ENCODE measurements around the gene SACS.
"Not testable (repeated sequence)": the region's sequence is repeated elsewhere in the genome, so short reads cannot be mapped to it uniquely, and the experiment has no call there.

Gene SACS

DNA sequence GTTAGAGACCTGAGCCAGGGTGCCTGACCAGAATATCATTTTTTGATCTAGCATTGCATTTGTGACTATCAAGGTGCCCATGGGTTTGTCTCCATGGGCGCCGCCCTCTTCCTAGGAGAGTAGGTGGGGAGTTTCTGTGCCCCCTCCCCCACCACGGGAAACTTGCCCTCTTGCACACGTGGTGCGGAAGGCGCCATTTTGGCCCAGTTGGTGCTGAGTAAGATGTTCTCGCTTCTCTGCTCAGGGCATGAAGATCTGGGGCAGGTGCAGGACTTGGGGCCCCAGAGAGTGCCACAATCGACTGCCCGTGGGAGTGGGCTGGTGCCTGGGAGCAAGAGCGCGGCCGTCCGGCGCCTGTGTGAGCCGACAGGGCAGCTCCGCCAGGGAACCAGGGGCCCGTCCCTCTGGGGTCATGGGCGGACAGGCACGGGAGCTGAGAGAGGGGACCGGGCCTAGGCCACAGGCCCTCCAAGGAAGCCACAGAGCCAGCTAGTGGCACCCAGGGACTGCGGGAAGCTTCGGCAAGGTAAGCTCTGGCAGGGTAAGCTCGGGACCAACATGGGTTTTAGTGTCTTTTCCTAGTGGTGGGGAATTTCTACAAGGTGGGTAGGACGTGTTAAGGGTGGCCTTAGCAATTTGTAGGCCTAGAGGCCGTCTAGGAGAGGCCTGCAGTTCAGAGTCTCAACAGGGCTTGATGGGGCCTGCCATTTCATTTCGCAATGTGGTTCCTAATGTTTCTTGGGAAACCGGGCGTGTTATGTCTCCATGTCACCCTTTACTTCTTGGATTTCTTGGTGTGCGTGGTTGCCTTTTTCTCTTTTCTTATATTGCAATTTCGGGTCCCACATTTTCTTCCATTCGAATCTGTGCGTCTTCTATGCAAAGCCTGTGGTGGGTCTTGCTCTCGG, 14.5 kb downstream of the SACS start:
- no peak for DNase-seq (ENCODE audit: low read depth in 3 of 3, low spot score in 1 of 3)

DNA sequence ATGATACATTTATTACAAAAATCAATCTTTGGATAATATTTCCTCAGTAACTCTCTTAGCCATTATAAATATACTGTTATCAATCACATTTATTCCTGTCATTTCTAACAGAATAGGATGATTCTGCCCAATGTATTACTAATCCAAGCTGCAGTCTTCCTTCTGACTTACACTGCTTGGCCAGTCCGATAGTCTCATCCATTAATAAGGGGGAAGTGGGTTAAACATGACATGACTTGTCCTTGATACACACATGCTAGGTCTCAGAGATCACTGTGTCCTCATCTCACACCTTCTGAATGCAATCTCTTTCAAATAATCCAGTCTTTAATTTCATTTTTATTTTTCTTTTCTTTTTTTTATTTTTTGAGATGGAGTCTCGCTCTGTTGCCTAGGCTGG, 18.8 kb downstream of the SACS start:
- no peak for DNase-seq (ENCODE audit: low read depth in 3 of 3, low spot score in 1 of 3)

- DNase-seq (ENCODE audit: low read depth in 3 of 3, low spot score in 1 of 3), result no peak
These were observed 21.8 kb downstream of the SACS start for GRCh38 chr13:23411706-23412105.

GRCh38 chr13:23411220-23411619, 22.3 kb downstream of the SACS start:
- DNase-seq (ENCODE audit: low read depth in 3 of 3, low spot score in 1 of 3), result no peak

DNA sequence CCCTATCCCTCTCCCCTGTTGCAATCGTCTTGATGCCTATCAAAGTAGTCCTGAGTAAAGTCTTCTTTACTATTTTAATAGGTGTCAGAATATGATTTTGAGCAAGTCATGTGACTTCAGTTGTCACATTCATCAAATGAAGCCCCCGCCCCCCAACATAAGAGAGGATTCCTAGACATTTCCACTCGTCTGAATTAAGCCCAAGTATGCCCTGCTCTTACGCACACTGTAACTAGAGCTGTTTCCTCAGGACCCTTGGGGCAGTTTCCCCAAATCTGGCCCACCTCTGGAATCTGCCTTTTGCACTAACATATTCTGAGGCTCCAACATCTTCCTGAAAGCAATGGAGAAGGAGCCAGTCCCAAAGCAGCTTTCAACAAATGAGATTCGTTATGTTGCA, 25.5 kb downstream of the SACS start:
- no peak for DNase-seq (ENCODE audit: low read depth in 3 of 3, low spot score in 1 of 3)

GRCh38 chr13:23401156-23401555, 32.3 kb downstream of the SACS start:
- not testable (repeated sequence) for DNase-seq (ENCODE audit: low read depth in 3 of 3, low spot score in 1 of 3)

- DNase-seq (ENCODE audit: low read depth in 3 of 3, low spot score in 1 of 3), result no peak
These were observed 34.2 kb downstream of the SACS start for GRCh38 chr13:23399347-23399746.

DNA sequence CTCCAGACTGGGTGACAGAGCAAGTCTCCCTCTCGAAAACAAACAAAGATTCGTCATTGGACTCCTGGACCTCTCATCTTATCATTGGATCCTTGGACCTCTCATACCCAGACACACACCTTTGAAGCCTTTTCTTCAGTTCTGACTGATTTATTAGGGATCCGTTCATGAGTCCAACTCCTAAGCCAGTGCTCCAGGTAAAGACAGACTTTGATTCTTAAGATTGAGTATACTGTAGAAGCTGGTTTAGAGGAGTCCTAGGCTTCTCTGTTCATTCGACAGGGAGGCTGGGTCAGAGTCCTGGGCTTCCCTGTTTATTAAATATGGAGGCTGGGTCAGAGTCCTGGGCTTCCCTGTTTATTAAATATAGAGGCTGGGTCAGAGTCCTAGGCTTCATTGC, 38.7 kb downstream of the SACS start:
- no peak for DNase-seq (ENCODE audit: low read depth in 3 of 3, low spot score in 1 of 3)

DNA sequence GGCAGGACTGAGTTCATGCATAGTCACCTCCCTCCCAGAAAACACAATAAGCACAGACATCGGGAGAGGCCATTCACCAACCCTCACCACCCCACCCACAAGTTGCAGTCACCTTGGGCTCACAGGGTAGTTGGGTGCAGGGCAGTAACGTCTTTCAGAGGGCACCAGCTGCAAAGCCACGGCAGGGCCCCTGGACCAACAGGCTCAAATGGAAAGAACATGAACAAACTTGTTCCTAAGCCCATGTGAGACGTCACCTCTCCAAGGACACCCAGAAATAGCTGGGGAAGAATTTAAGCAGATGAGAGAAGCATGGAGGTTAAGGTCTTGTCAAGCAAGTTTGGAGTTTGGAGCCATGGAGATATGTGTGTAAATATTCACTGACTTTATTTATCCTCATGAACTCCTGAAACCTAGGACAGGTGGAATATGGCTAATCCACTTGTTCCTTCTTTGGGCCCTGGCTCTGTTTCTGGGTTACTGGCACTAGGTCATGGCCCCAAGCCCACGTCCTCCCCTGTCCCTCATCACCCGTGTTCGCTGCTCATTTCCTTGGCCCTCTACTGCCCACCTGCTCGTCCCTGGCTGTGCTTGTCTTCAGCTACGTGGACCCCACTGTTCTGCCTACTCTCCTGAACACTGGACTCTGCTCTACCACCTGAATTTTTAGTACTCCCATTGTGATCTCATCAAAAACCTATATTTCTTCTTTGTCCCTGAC, 40.4 kb downstream of the SACS start:
- DNase-seq (ENCODE audit: low read depth in 3 of 3, low spot score in 1 of 3), result no peak

GRCh38 chr13:23392313-23392712, 41.2 kb downstream of the SACS start:
- no peak for DNase-seq (ENCODE audit: low read depth in 3 of 3, low spot score in 1 of 3)

DNA sequence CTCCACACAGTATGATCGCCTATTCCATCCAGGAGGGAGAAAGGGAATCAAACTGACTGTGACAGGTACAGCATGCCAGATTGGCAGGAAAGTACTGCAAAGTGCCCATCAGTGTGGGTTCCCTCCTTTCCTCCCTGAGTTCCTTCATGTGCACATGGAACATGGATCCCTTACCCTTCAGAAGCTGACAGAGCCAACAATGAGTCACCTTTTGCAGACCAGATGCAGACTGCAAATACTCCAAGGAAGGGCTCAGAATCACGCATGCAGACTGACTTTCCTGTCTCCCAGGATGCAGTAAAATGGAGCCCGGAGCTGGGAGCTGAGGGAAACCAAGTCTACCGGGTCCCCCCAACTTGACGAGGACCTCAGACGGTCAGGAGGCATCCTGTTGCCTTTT, 41.8 kb downstream of the SACS start:
- DNase-seq (ENCODE audit: low read depth in 3 of 3, low spot score in 1 of 3), result no peak

DNA sequence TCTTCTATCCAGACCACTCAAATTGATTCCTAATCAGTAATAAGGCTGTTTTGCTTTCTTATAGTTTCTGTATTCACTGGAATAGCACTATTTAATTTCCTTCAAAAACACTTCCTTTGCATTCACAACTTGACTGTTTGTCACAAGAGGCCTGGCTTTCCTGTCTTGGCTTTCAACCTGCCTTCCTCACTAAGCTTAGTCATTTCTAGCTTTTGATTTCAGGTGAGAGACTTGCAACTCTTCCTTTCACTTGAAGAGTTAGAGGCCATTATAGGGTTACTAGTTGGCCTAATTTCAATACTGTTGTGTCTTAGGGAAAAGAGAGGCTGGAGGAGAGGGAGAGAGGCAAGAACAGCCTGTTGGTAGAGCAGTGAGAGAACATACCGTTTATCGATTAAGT, 47.0 kb downstream of the SACS start:
- no peak for DNase-seq (ENCODE audit: low read depth in 3 of 3, low spot score in 1 of 3)

DNA sequence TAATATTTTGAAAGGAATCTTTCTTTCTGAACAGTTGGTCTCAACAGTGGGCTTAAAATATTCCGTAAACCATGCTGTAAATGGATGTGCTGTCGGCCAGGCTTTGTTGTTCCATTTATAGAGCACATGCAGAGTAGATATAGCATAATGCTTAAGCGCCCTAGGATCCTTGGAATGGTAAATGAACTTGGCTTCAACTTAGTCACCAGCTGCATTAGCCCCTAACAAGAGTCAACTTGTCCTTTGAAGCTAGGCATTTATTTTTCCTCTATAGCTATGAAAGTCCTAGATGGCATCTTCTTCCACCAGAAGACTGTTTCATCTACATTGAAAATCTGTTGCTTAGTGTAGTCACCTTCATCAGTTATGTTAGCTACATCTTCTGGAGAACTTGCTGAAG, 47.6 kb downstream of the SACS start:
- no peak for DNase-seq (ENCODE audit: low read depth in 3 of 3, low spot score in 1 of 3)

- no peak for DNase-seq (ENCODE audit: low read depth in 3 of 3, low spot score in 1 of 3)
These were observed 49.4 kb downstream of the SACS start for GRCh38 chr13:23384111-23384510.

DNA sequence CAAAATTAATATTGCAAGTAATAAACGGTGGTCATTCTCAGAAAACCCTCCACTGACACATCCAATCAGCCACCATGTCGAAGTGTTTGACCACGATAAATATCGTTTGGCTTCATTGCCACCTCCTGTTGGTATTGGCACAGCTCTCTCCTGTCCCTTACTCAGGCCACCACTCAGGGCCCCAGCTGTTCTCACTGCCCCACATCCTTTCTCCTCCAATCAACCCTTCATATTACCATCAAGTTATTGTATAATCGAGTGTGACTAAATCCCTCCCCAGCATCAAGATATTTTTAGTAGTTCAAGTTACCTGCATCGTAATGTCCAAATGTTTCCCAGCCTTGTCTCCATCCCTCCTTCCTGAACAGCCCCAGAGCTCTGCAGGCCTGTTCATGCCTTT, 50.4 kb downstream of the SACS start:
- no peak for DNase-seq (ENCODE audit: low read depth in 3 of 3, low spot score in 1 of 3)

- no peak for DNase-seq (ENCODE audit: low read depth in 3 of 3, low spot score in 1 of 3)
These were observed 51.6 kb downstream of the SACS start for GRCh38 chr13:23381866-23382265.

DNA sequence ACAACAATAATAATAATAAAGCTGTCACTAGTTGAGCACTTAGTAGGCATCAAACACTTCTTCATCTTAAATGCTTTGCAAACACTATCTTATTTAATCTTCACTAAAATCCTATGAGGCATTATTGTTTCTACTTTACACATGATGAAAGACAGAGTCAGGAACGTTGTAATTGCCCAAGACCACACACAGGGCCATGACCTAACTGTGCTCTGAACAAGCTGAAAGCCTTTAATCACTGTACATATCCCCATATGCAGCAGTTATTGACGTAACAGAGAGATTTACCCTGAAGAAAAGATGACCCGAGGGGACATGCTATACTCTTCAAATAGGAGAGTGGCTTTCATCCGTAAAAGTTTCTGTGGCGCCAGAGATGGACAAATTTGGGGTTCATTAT, 53.0 kb downstream of the SACS start:
- DNase-seq (ENCODE audit: low read depth in 3 of 3, low spot score in 1 of 3), result no peak

GRCh38 chr13:23377983-23378632, 55.4 kb downstream of the SACS start:
- DNase-seq (ENCODE audit: low read depth in 3 of 3, low spot score in 1 of 3), result peak in 2 of 3 donors; percentile 17 to 19

GRCh38 chr13:23377579-23377978, 55.9 kb downstream of the SACS start:
- no peak for DNase-seq (ENCODE audit: low read depth in 3 of 3, low spot score in 1 of 3)

- DNase-seq (ENCODE audit: low read depth in 3 of 3, low spot score in 1 of 3), result peak; percentile 95 to 99 (median 98)
These were observed 58.2 kb downstream of the SACS start for GRCh38 chr13:23375001-23375971.

All from stimulated activated CD4-positive, alpha-beta T cell treated with anti-CD3 and anti-CD28 coated beads, TNF-alpha, amount 100 ng/mL, for 1 hour (primary cell).